Adrenal gland (tissue), 12 donors: ENCODE results near the gene AVPR1B. TPM values are rescaled to one million over a fixed set of nuclear protein-coding genes. Genes with fewer than 3 reads are reported as not detected.

ENCODE experiments used
- DNase-seq, 7 donors: peaks; one replicate each; pipeline ENCODE4 v3.0.0-alpha.2; 2019 to 2020
- H3K27ac ChIP-seq, 5 donors: fragments of 200-600 bp; sonication (generic) in 4 of 5; 1 replicate in 3 of 5; 2 replicates in 2 of 5; pipeline versions ENCODE4 v1.5.1 to v1.8.0; 2016 to 2020; ENCODE audit warnings: mild to moderate bottlenecking in 1 of 5
- H3K27me3 ChIP-seq: fragments of 200-600 bp; 2 replicates; pipeline ENCODE4 v1.8.0; 2021
- H3K36me3 ChIP-seq, 2 donors: fragments of 200-600 bp; replicated peaks in 1 of 2; 1 replicate in 1 of 2; 2 replicates in 1 of 2; pipeline versions ENCODE4 v1.5.1 to v1.8.0; 2018 to 2022
- H3K4me1 ChIP-seq, 2 donors: fragments of 200-600 bp; replicated peaks in 1 of 2; 1 replicate in 1 of 2; 2 replicates in 1 of 2; pipeline versions ENCODE4 v1.5.1 to v1.8.0; 2018 to 2021
- H3K4me3 ChIP-seq, 4 donors: fragments of 200-600 bp; sonication (generic) in 3 of 4; one replicate each; pipeline ENCODE4 v1.5.1; 2016 to 2018
- H3K9me3 ChIP-seq, 3 donors: fragments of 200-600 bp; sonication (generic) in 1 of 3; replicated peaks in 1 of 3; 1 replicate in 2 of 3; 2 replicates in 1 of 3; pipeline versions ENCODE4 v1.5.1 to v1.8.0; 2016 to 2021
- POLR2A ChIP-seq, 2 donors: fragments of 450-650 bp; IDR thresholded peaks; one replicate each; pipeline ENCODE4 v1.6.1; 2017; ENCODE audit warnings: antibody characterized with exemption in 2 of 2, mild to moderate bottlenecking in 2 of 2, moderate library complexity in 1 of 2
- WGBS, 4 donors: extraction: QIAGEN DNeasy Blood & Tissue Kit in 2 of 4; methylation state at CpG; one replicate each; pipeline versions ENCODE4 v1.1.5 to v1.1.7; 2013 to 2017; 5-methylcytosine and 5-hydroxymethylcytosine counted together
- intact Hi-C, 2 donors: fragments of 100-400 bp; cut with DNase I; formaldehyde crosslinking; loops; one replicate each; pipeline versions ENCODE4 v1.14.1 to v1.15.0; 2022 to 2023
- polyA plus RNA-seq, 3 donors: library from polyadenylated mRNA; stranded (reverse); fragments of 200-250 nt in 2 of 3; fragments of 350-450 nt in 1 of 3; fragmentation: Illumina TruSeq in 1 of 3; extraction: RNeasy Lipid Tissue Mini Kit (QIAGEN cat#74804) in 1 of 3; gene quantifications; one replicate each; pipeline ENCODE4 v1.2.3, GENCODE V29; 2013 to 2014
- total RNA-seq, 9 donors: library from RNA; depleted of rRNA in 4 of 9; stranded (reverse); fragments of >200 nt in 4 of 9; fragments of 120-200 nt in 1 of 9; fragmentation: NEBNext Ultra II Directional in 1 of 9; extraction: Animal tissue kit (Norgen Biotek cat#: 25700) in 1 of 9; gene quantifications; one replicate each; pipeline versions ENCODE4 v1.1.0 to v1.2.4, GENCODE V29; 2013 to 2023
- TF ChIP-seq, protein P1 (sequence below), 6 experiments: fragments of 450-650 bp in 4 of 6; fragments of 200-600 bp in 2 of 6; sonication (generic) in 1 of 6; IDR thresholded peaks; 1 replicate in 5 of 6; 2 replicates in 1 of 6; pipeline versions ENCODE4 v1.5.1 to v1.8.0; 2016 to 2021; ENCODE audit warnings: antibody characterized with exemption in 6 of 6, mild to moderate bottlenecking in 2 of 6, moderate library complexity in 1 of 6
- donor health status: healthy with polysubstance abuse.
- donor health status: Bipolar disorder and iron deficiency.
- donor health status: DM: yes; HTN: yes; CAD: no.
- donor health status: DM: no; HTN: no; CAD: no.
- donor health status: DM: no; HTN: no; CAD: no.
- donor health status: DM: yes; HTN: yes; CAD: no.

The AVPR1B gene
- total and polyA plus RNA-seq, 12 donors = not detected

DNA sequence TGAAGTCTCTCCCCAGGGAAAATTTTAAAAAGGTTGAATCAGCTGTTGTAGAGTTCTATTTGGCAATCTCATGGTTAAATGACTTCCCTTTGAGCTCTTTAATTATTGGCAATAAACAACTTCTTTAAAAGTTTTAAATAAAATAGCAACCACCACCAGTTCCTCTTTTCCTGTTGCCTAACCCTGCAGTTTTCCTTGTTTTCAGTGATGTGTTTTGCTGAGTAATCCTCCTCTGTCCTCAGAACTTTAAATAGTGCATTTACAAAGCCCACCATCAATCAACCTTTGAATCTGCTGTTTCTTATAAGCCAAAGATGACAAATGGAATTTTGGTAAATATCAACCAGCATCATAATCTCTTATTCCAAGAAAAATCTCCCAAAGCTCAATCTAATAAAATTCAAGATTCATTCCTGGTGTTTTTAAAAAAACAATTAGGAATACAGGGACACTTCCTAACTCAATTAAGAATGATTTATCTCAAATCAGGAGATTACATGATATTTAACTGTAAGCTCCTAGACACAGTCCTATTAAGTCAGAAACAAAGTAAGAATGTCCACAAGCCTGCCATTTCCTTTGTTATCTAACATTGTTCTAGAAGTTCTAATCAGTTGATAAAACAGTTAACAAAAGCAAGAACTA lies 14.8 kb downstream of the AVPR1B start:
- TF ChIP-seq, protein P1, sequence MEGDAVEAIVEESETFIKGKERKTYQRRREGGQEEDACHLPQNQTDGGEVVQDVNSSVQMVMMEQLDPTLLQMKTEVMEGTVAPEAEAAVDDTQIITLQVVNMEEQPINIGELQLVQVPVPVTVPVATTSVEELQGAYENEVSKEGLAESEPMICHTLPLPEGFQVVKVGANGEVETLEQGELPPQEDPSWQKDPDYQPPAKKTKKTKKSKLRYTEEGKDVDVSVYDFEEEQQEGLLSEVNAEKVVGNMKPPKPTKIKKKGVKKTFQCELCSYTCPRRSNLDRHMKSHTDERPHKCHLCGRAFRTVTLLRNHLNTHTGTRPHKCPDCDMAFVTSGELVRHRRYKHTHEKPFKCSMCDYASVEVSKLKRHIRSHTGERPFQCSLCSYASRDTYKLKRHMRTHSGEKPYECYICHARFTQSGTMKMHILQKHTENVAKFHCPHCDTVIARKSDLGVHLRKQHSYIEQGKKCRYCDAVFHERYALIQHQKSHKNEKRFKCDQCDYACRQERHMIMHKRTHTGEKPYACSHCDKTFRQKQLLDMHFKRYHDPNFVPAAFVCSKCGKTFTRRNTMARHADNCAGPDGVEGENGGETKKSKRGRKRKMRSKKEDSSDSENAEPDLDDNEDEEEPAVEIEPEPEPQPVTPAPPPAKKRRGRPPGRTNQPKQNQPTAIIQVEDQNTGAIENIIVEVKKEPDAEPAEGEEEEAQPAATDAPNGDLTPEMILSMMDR (IDR thresholded peaks at IDR 0.05) = no peak
- no peak for TF ChIP-seq POLR2A (IDR thresholded peaks at IDR 0.05)
- intact Hi-C loops = loop anchor here (10.0 kb wide), 2 partner anchors 68 to 308 kb away; no protein-coding TSS in a partner anchor
- peaks cover 6% of the 10 kb centered on the region for H3K27me3 ChIP-seq
- no peaks in the 10 kb centered on the region for H3K9me3 ChIP-seq
- H3K36me3 ChIP-seq = no peaks in the 10 kb centered on the region
- H3K27ac ChIP-seq = no peak overlapping the region
- H3K4me1 ChIP-seq = no peaks in the 10 kb centered on the region
- no peak for DNase-seq
- H3K4me3 ChIP-seq = no peak overlapping the region

DNA sequence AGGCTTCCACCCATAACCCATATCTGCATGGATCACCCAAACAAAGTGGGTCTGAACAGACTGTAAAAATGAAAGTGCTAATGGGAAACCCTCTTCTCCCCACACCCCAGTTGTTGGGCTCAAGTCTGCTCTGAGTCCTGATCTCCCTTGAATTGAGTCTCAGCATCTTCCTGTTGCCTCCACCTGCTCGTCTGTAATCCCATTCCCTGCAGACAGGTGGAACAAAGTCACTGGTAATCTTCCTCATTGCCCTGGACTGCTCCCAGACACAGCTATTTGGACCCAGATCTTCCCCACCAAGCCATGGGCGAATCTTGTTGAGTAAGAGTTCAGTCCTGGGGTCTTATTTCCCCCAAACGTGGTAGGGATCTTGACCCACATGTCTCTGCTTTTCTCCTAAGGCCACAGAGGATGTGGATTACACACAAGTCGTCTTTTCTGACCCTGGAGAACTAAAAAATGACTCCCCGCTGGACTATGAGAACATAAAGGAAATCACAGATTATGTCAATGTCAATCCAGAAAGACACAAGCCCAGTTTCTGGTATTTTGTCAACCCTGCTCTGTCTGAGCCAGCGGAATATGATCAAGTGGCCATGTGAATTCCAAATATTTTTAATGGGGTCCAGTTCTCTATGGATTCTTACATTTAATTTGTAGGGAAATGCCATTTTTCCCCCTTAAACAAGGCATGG lies 15.7 kb downstream of the AVPR1B start:
- Histone ChIP-seq H3K4me3 (no peak overlapping the region), H3K27me3 (peaks cover 6% of the 10 kb centered on the region), H3K27ac (no peak overlapping the region), H3K36me3 (no peaks in the 10 kb centered on the region), H3K4me1 (no peaks in the 10 kb centered on the region), H3K9me3 (no peaks in the 10 kb centered on the region)
- intact Hi-C loops = loop anchor here (10.0 kb wide), 2 partner anchors 67 to 307 kb away; no protein-coding TSS in a partner anchor
- TF ChIP-seq, protein P1 (IDR thresholded peaks at IDR 0.05) = no peak
- no peak for TF ChIP-seq POLR2A (IDR thresholded peaks at IDR 0.05)
- no peak for DNase-seq
- WGBS, 4 donors = 73 to 80% (median 78%) methylated on average over 6 of the region's 6 CpGs

DNA sequence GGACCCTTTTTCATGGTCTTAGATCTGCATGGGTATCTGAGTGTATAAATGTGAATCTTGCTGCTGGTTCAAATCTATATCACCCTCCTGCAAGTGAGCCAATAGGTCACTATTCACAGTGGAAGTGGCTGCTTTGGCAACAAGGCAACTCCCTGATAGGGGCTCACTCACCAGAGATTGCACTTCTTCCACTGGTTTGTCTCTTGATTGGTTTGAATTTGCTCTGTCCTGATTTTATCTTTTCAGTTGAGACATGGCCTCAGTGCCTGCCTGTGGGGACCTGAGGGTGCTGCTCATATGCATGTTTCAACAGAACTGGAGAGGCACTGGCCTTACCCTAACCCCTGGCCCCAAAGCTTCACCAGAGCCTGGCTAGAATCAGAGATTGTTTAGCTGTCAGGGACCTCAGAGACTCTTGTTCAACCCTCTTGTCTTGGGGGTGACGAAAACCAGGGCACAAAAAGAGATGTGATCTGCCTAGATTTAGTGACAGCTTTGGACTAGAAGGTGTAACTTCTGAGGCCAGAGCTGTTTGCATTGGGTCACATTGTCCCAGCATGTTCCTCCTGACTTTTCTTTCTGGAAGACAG lies 16.9 kb downstream of the AVPR1B start:
- no peak for DNase-seq
- peaks cover 6% of the 10 kb centered on the region for H3K27me3 ChIP-seq
- intact Hi-C loops = loop anchor here (10.0 kb wide), 2 partner anchors 66 to 306 kb away; no protein-coding TSS in a partner anchor
- WGBS, 4 donors = 69 to 100% (median 83%) methylated on average over 1 of the region's 1 CpG
- H3K4me1 ChIP-seq = no peaks in the 10 kb centered on the region
- no peaks in the 10 kb centered on the region for H3K9me3 ChIP-seq
- H3K4me3 ChIP-seq = no peak overlapping the region
- TF ChIP-seq, protein P1 (IDR thresholded peaks at IDR 0.05) = no peak
- no peaks in the 10 kb centered on the region for H3K36me3 ChIP-seq
- H3K27ac ChIP-seq = no peak overlapping the region

DNA sequence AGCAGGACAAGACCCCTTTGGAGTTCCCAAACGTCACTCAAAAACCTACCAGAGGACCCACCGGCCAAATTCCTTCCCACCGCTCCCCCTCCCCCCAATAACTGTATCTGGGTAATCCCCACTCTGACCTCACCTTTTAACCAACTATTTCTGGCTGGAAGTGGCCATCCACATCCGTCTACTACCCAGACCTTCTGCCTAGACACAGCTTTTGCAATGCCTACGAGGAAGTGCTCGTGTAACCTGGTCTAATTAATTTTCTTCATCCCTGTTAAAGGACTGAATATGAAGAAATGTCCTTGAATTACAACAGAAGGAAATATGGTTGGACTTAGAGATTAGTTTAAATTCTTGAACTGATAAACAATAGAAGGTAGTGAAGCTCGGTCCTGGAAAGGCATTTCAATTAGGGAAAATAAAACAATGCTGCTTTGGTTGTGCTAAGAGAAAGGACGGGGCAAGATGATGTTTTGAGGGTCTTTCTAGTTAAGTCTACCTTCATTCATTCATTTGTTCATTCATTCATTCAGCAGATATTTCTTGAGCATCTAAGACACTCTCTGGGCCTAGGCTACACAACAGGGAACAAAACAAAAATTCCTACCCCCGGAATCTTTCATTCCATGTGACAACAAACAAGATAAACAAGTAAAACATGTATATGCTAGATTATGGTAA lies 18.8 kb downstream of the AVPR1B start:
- TF ChIP-seq, protein P1 (IDR thresholded peaks at IDR 0.05) = no peak
- no peak for TF ChIP-seq POLR2A (IDR thresholded peaks at IDR 0.05)
- Histone ChIP-seq H3K27ac (no peak overlapping the region), H3K4me3 (no peak overlapping the region), H3K4me1 (no peaks in the 10 kb centered on the region), H3K9me3 (no peaks in the 10 kb centered on the region), H3K36me3 (no peaks in the 10 kb centered on the region), H3K27me3 (peaks cover 6% of the 10 kb centered on the region)
- no peak for DNase-seq
- WGBS, 4 donors = 79 to 85% (median 83%) methylated on average over 9 of the region's 9 CpGs
- intact Hi-C loops = no loop called here
